Large intestine (tissue), 3 donors: ENCODE measurements around the gene DNAJC6. TPM values are rescaled to one million over a fixed set of nuclear protein-coding genes. Genes with fewer than 3 reads are reported as not detected.

Experiments used
- DNase-seq, 2 donors: peaks; one replicate each; pipeline versions ENCODE4 v3.0.0 to v3.0.0-alpha.2; 2013
- H3K27ac ChIP-seq: one replicate; pipeline ENCODE4 v1.5.1; 2013; ENCODE audit warnings: low read length
- H3K27me3 ChIP-seq: 2 replicates; pipeline ENCODE4 v1.6.1; 2013; ENCODE audit warnings: low read length; ENCODE audit not compliant: control insufficient read depth, insufficient read depth
- H3K36me3 ChIP-seq: 2 replicates; pipeline ENCODE4 v1.6.1; 2013; ENCODE audit warnings: low read length; ENCODE audit not compliant: control insufficient read depth, insufficient read depth
- H3K4me1 ChIP-seq: one replicate; pipeline ENCODE4 v1.6.1; 2013; ENCODE audit warnings: low read length; ENCODE audit not compliant: control insufficient read depth, insufficient read depth
- H3K4me3 ChIP-seq: one replicate; pipeline ENCODE4 v1.5.1; 2013; ENCODE audit warnings: low read length
- H3K9me3 ChIP-seq: one replicate; pipeline ENCODE4 v1.6.1; 2013; ENCODE audit warnings: mild to moderate bottlenecking, low read depth, low read length, moderate library complexity; ENCODE audit not compliant: control insufficient read depth
- WGBS: methylation state at CpG from one replicate; pipeline ENCODE4 v1.1.5; 2013; ENCODE audit warnings: low lambda C conversion rate; ENCODE audit not compliant: insufficient coverage; 5-methylcytosine and 5-hydroxymethylcytosine counted together
- polyA plus RNA-seq: library from polyadenylated mRNA; unstranded; fragments of 120-200 nt; gene quantifications from one replicate; pipeline ENCODE4 v1.2.1, GENCODE V29; 2013

The DNAJC6 gene
- polyA plus RNA-seq, 1 donor = 8.6 TPM

- H3K27me3 ChIP-seq = no peaks in the 10 kb centered on the region
- H3K4me1 ChIP-seq = no peaks in the 10 kb centered on the region
- no peaks in the 10 kb centered on the region for H3K9me3 ChIP-seq
- H3K36me3 ChIP-seq = no peaks in the 10 kb centered on the region
- no peak overlapping the region for H3K27ac ChIP-seq
- DNase-seq = no peak
- no peak overlapping the region for H3K4me3 ChIP-seq
- WGBS = no CpG with 5 or more reads among the region's 4 CpGs
Measured at GRCh38 chr1:65297706-65298105, 11.6 kb upstream of the DNAJC6 start.

- no peaks in the 10 kb centered on the region for H3K36me3 ChIP-seq
- no peak for DNase-seq
- no CpG with 5 or more reads among the region's 1 CpG for WGBS
- H3K27ac ChIP-seq = no peak overlapping the region
- no peak overlapping the region for H3K4me3 ChIP-seq
- H3K27me3 ChIP-seq = no peaks in the 10 kb centered on the region
- H3K9me3 ChIP-seq = no peaks in the 10 kb centered on the region
- no peaks in the 10 kb centered on the region for H3K4me1 ChIP-seq
Measured at GRCh38 chr1:65299328-65299727, 10.0 kb upstream of the DNAJC6 start.

- peak overlapping the region; percentile 16 for H3K4me3 ChIP-seq
- WGBS = no CpG with 5 or more reads among the region's 22 CpGs
- H3K4me1 ChIP-seq = peaks cover 3% of the 10 kb centered on the region
- no peaks in the 10 kb centered on the region for H3K9me3 ChIP-seq
- peaks cover 18% of the 10 kb centered on the region for H3K27me3 ChIP-seq
- H3K27ac ChIP-seq = no peak overlapping the region
- DNase-seq = no peak
- no peaks in the 10 kb centered on the region for H3K36me3 ChIP-seq
Measured at GRCh38 chr1:65308781-65309303, 501 bp upstream of the DNAJC6 start.

- WGBS = no CpG with 5 or more reads among the region's 12 CpGs
- no peaks in the 10 kb centered on the region for H3K36me3 ChIP-seq
- no peaks in the 10 kb centered on the region for H3K9me3 ChIP-seq
- peaks cover 3% of the 10 kb centered on the region for H3K4me1 ChIP-seq
- no peak for DNase-seq
- peak overlapping the region; percentile 45 for H3K4me3 ChIP-seq
- H3K27me3 ChIP-seq = peaks cover 18% of the 10 kb centered on the region
- no peak overlapping the region for H3K27ac ChIP-seq
Measured at GRCh38 chr1:65310078-65310587, 790 bp downstream of the DNAJC6 start.

GRCh38 chr1:65311760-65312159 lies 2.4 kb downstream of the DNAJC6 start:
- Histone ChIP-seq H3K36me3 (no peaks in the 10 kb centered on the region), H3K27ac (no peak overlapping the region), H3K27me3 (peaks cover 18% of the 10 kb centered on the region), H3K4me1 (peaks cover 3% of the 10 kb centered on the region), H3K9me3 (no peaks in the 10 kb centered on the region), H3K4me3 (no peak overlapping the region)
- DNase-seq = no peak

GRCh38 chr1:65316233-65316632 lies 6.9 kb downstream of the DNAJC6 start:
- H3K27me3 ChIP-seq = peaks cover 4% of the 10 kb centered on the region
- no peaks in the 10 kb centered on the region for H3K4me1 ChIP-seq
- H3K27ac ChIP-seq = no peak overlapping the region
- H3K4me3 ChIP-seq = no peak overlapping the region
- no peaks in the 10 kb centered on the region for H3K9me3 ChIP-seq
- H3K36me3 ChIP-seq = no peaks in the 10 kb centered on the region
- WGBS = no CpG with 5 or more reads among the region's 2 CpGs
- DNase-seq = no peak

GRCh38 chr1:65317866-65318653 lies 8.7 kb downstream of the DNAJC6 start:
- H3K27me3 ChIP-seq = no peaks in the 10 kb centered on the region
- H3K36me3 ChIP-seq = no peaks in the 10 kb centered on the region
- H3K27ac ChIP-seq = no peak overlapping the region
- H3K9me3 ChIP-seq = no peaks in the 10 kb centered on the region
- no peak for DNase-seq
- H3K4me1 ChIP-seq = no peaks in the 10 kb centered on the region
- WGBS = 80% methylated on average over 3 of the region's 5 CpGs
- no peak overlapping the region for H3K4me3 ChIP-seq

GRCh38 chr1:65319141-65319540 lies 9.8 kb downstream of the DNAJC6 start:
- Histone ChIP-seq H3K9me3 (no peaks in the 10 kb centered on the region), H3K4me3 (no peak overlapping the region), H3K4me1 (no peaks in the 10 kb centered on the region), H3K27ac (no peak overlapping the region), H3K36me3 (no peaks in the 10 kb centered on the region), H3K27me3 (no peaks in the 10 kb centered on the region)
- WGBS = no CpG with 5 or more reads among the region's 3 CpGs
- no peak for DNase-seq

GRCh38 chr1:65319754-65320153 lies 10.4 kb downstream of the DNAJC6 start:
- no peaks in the 10 kb centered on the region for H3K4me1 ChIP-seq
- H3K27ac ChIP-seq = no peak overlapping the region
- no peaks in the 10 kb centered on the region for H3K9me3 ChIP-seq
- no peak for DNase-seq
- WGBS = no CpG with 5 or more reads among the region's 1 CpG
- H3K36me3 ChIP-seq = no peaks in the 10 kb centered on the region
- no peak overlapping the region for H3K4me3 ChIP-seq
- H3K27me3 ChIP-seq = no peaks in the 10 kb centered on the region

GRCh38 chr1:65321879-65322278 lies 12.5 kb downstream of the DNAJC6 start:
- Histone ChIP-seq H3K27ac (no peak overlapping the region), H3K4me3 (no peak overlapping the region), H3K4me1 (no peaks in the 10 kb centered on the region), H3K36me3 (no peaks in the 10 kb centered on the region), H3K27me3 (no peaks in the 10 kb centered on the region), H3K9me3 (no peaks in the 10 kb centered on the region)
- no CpG with 5 or more reads among the region's 2 CpGs for WGBS
- DNase-seq = no peak

GRCh38 chr1:65323246-65323645 lies 13.9 kb downstream of the DNAJC6 start:
- no peaks in the 10 kb centered on the region for H3K27me3 ChIP-seq
- H3K4me3 ChIP-seq = no peak overlapping the region
- no CpG with 5 or more reads among the region's 5 CpGs for WGBS
- DNase-seq = no peak
- H3K4me1 ChIP-seq = no peaks in the 10 kb centered on the region
- no peaks in the 10 kb centered on the region for H3K9me3 ChIP-seq
- no peaks in the 10 kb centered on the region for H3K36me3 ChIP-seq
- no peak overlapping the region for H3K27ac ChIP-seq
